Gastroesophageal sphincter (tissue), 4 donors: Measurements from ENCODE around the gene SSRP1. TPM values are rescaled to one million over a fixed set of nuclear protein-coding genes. Genes with fewer than 3 reads are reported as not detected.
"Not testable (repeated sequence)": the region's sequence is repeated elsewhere in the genome, so short reads cannot be mapped to it uniquely, and the experiment has no call there.

ENCODE experiments used
- ATAC-seq: fragments of 150-250 bp; one replicate; pipeline ENCODE4 v1.9.1; 2016; ENCODE audit warnings: mild to moderate bottlenecking, moderate library complexity
- H3K27ac ChIP-seq, 4 donors: fragments of 200-600 bp; sonication (generic) in 3 of 4; 1 replicate in 3 of 4; 2 replicates in 1 of 4; pipeline ENCODE4 v1.5.1; 2016 to 2019
- H3K27me3 ChIP-seq: fragments of 200-600 bp; sonication (generic); one replicate; pipeline ENCODE4 v1.5.1; 2019
- H3K36me3 ChIP-seq, 2 donors: fragments of 200-600 bp; sonication (generic); one replicate each; pipeline ENCODE4 v1.5.1; 2019; ENCODE audit warnings: control low read depth in 1 of 2
- H3K4me1 ChIP-seq, 3 donors: fragments of 200-600 bp; sonication (generic); 1 replicate in 2 of 3; 2 replicates in 1 of 3; pipeline ENCODE4 v1.5.1; 2016 to 2019; ENCODE audit warnings: control low read depth in 2 of 3
- H3K4me3 ChIP-seq, 2 donors: fragments of 200-600 bp; sonication (generic); one replicate each; pipeline ENCODE4 v1.5.1; 2019; ENCODE audit warnings: mild to moderate bottlenecking in 1 of 2, moderate library complexity in 1 of 2
- H3K9me3 ChIP-seq, 3 donors: fragments of 200-600 bp; sonication (generic); one replicate each; pipeline ENCODE4 v1.5.1; 2017 to 2019; ENCODE audit warnings: control low read depth in 2 of 3
- EP300 ChIP-seq: sonication (generic); formaldehyde crosslinking; IDR thresholded peaks from one replicate; pipeline ENCODE4 v1.6.1; 2017; ENCODE audit warnings: antibody characterized with exemption, mild to moderate bottlenecking
- POLR2A ChIP-seq, 2 donors: fragments of 450-650 bp; IDR thresholded peaks; one replicate each; pipeline ENCODE4 v1.6.1; 2017; ENCODE audit warnings: antibody characterized with exemption in 2 of 2, mild to moderate bottlenecking in 2 of 2, moderate library complexity in 1 of 2
- POLR2AphosphoS5 ChIP-seq: sonication (generic); formaldehyde crosslinking; IDR thresholded peaks from one replicate; pipeline ENCODE4 v1.6.1; 2017; ENCODE audit warnings: antibody characterized with exemption
- WGBS, 2 donors: methylation state at CpG; one replicate each; pipeline ENCODE4 v1.1.5; 2018; ENCODE audit warnings: low coverage in 1 of 2; 5-methylcytosine and 5-hydroxymethylcytosine counted together
- total RNA-seq, 4 donors: library from RNA; depleted of rRNA; stranded (reverse); fragments of >200 nt; gene quantifications; one replicate each; pipeline ENCODE4 v1.1.0, GENCODE V29; 2016
- TF ChIP-seq, protein P1 (sequence below), 4 experiments: fragments of 200-600 bp in 2 of 4; fragments of 450-650 bp in 2 of 4; sonication (generic) in 1 of 4; IDR thresholded peaks; one replicate each; pipeline ENCODE4 v1.5.1; 2017 to 2019; ENCODE audit warnings: antibody characterized with exemption in 4 of 4, mild to moderate bottlenecking in 2 of 4, moderate library complexity in 2 of 4

SSRP1 gene
- total RNA-seq, 4 donors from 2014 or later = 66.0 to 101 (median 79.8) TPM

DNA sequence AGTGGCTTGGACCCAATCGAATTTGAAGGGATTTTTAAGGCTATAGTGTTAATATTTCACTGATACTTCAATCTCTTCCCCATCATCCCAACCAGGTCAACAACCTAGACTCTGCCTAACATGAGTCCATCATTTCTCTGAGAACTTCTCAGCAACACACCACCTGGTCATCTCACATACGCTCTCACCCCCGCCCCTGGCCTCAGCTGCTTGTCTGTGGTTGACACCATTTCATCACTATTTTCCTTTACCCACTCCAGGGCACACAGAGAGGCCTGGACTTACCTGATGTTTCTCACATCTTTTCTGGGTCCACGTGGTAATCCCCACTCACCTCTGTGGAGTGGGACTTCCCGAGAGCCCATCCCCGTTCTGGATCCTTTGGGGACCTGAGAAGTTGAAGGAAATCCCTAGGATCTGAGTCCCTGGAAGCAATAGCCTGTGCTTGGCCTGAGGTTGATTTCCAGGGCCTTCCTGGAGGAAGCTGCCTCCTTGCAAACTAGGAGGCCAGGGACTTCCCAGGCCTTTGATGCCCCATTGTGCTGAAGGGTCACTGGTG is 5.6 kb upstream of the SSRP1 start:
- Histone ChIP-seq H3K9me3 (no peaks in the 10 kb centered on the region), H3K36me3 (no peaks in the 10 kb centered on the region), H3K4me3 (no peak overlapping the region), H3K4me1 (peaks cover 0 to 23% (median 2%) of the 10 kb centered on the region in 3 donors), H3K27ac (no peak overlapping the region), H3K27me3 (peaks cover 12% of the 10 kb centered on the region)
- WGBS, 2 donors = 76 to 77% methylated on average over 3 to 6 of the region's 6 CpGs
- TF ChIP-seq POLR2A (IDR thresholded peaks at IDR 0.05) (no peak), POLR2AphosphoS5 (no peak), EP300 (no peak)
- TF ChIP-seq, protein P1, sequence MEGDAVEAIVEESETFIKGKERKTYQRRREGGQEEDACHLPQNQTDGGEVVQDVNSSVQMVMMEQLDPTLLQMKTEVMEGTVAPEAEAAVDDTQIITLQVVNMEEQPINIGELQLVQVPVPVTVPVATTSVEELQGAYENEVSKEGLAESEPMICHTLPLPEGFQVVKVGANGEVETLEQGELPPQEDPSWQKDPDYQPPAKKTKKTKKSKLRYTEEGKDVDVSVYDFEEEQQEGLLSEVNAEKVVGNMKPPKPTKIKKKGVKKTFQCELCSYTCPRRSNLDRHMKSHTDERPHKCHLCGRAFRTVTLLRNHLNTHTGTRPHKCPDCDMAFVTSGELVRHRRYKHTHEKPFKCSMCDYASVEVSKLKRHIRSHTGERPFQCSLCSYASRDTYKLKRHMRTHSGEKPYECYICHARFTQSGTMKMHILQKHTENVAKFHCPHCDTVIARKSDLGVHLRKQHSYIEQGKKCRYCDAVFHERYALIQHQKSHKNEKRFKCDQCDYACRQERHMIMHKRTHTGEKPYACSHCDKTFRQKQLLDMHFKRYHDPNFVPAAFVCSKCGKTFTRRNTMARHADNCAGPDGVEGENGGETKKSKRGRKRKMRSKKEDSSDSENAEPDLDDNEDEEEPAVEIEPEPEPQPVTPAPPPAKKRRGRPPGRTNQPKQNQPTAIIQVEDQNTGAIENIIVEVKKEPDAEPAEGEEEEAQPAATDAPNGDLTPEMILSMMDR (IDR thresholded peaks at IDR 0.05) = no peak
- no peak for ATAC-seq

DNA sequence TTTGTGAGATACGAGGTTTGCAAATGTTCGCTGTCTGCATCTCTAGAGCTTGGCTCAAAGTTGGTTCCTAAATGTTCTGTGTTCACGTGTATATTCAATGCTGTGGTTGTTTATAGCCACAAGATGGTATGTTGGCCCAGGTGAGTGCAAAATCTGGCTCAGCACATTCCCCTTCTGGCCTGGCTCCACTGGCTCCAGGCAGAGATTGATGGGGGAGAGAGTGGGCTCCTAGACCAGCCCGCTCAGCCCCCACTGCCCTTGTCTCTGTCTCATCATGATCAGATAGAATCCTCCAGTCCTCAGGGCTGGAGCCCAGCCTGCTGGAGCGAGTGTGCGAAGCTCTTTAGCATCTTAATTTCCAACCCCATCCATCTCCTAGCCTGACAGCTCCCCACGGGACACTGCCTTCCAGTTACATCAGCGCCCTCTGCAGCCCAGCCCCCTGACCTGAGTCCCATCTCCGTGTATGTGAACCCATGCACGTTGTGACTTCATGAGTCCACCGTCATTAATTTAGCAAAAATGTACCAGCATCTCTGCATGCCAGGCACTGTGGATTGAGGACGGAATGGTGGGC is 4.4 kb upstream of the SSRP1 start:
- no peak for ATAC-seq
- no peaks in the 10 kb centered on the region for H3K36me3 ChIP-seq
- H3K9me3 ChIP-seq = no peaks in the 10 kb centered on the region
- WGBS, 2 donors = 18 to 60% methylated on average over 2 to 11 of the region's 12 CpGs
- no peak overlapping the region for H3K27ac ChIP-seq
- TF ChIP-seq, protein P1 (IDR thresholded peaks at IDR 0.05) = peak in 1 of 4 experiments; percentile 44
- TF ChIP-seq POLR2AphosphoS5 = no peak
- peaks cover 12% of the 10 kb centered on the region for H3K27me3 ChIP-seq
- H3K4me1 ChIP-seq = peaks cover 0 to 23% (median 4%) of the 10 kb centered on the region in 3 donors
- no peak overlapping the region for H3K4me3 ChIP-seq

DNA sequence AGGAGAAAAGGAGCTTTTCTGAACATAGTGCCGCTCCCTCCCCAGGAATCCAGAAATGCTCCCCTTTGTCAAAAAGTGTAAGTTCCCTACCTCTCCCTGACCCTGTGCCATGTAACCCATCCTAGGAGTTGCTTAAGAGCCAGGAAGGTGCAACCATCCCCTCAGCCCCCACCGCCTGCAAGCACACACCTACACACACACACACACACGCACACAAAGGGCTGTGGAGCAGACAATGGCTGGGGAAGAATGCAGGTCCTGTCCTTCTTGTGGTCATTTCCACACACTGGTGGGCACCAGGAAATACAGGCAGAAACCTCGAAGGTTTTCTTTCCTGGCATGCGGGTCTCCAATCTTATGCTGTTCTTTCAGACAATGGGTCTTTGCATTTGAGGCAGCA is 3.6 kb upstream of the SSRP1 start:
- no peak overlapping the region for H3K27ac ChIP-seq
- H3K9me3 ChIP-seq = no peaks in the 10 kb centered on the region
- WGBS, 2 donors = 81 to 85% methylated on average over 2 to 3 of the region's 5 CpGs
- TF ChIP-seq, protein P1 (IDR thresholded peaks at IDR 0.05) = no peak
- no peak for TF ChIP-seq POLR2A (IDR thresholded peaks at IDR 0.05)
- no peak for TF ChIP-seq POLR2AphosphoS5
- TF ChIP-seq EP300 = no peak
- H3K27me3 ChIP-seq = peaks cover 12% of the 10 kb centered on the region
- H3K36me3 ChIP-seq = no peaks in the 10 kb centered on the region
- H3K4me3 ChIP-seq = no peak overlapping the region
- H3K4me1 ChIP-seq = peaks cover 0 to 31% (median 12%) of the 10 kb centered on the region in 3 donors
- ATAC-seq = no peak

DNA sequence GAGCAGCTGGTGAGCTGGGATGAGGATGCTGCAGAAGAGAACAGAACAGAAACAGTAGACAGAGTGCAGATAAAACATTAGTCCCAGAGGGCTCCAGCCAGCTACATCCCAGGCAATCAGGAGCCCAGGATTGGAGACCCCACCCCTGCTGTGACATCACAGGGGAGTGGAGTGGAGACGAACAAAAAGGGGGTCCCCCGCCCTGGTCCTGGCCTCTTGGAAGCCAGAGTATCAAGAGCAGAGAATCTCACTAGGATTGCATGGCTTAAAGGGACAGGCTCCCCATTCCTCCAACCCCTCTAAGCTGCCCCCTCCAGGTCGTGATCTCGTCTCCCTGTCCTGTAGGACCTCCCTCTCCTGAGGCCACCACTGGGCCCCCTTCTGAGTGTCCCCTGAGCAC is 2.5 kb upstream of the SSRP1 start, which contains the start of gene P2RX3:
Gene P2RX3, plus strand, starts transcription at position 211 of the 400 bp plus-strand sequence. CDS start 199 bp downstream, outside the sequence.
- 40 to 55% methylated on average over 2 of the region's 4 CpGs for WGBS, 2 donors

DNA sequence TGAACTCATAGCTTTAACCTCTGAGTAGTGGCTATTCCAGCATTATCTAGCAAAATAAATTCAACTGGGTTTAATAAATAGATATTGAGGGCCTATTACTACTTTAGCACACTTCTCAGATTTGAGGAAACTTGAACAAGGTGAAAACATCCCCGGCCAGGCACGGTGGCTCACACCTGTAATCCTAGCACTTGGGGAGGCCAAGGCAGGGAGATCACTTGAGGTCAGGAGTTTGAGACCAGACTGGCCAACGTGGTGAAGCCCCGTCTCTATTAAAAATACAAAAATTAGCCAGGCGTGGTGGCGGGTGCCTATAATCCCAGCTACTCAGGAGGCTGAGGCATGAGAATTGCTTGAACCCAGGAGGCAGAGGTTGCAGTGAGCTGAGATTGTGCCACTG is 1.2 kb upstream of the SSRP1 start:
- 81% methylated on average over 5 of the region's 6 CpGs; no CpG with 5 or more reads in 1 of the 2 donors for WGBS, 2 donors
- not testable (repeated sequence) for H3K9me3 ChIP-seq, H3K27me3 ChIP-seq, H3K4me3 ChIP-seq, ATAC-seq
- H3K36me3 ChIP-seq = peaks cover 0 to 25% of the 10 kb centered on the region in 2 donors
- peaks cover 0 to 41% (median 14%) of the 10 kb centered on the region in 3 donors for H3K4me1 ChIP-seq
- peak overlapping the region in 1 of 4 donors; percentile 93 for H3K27ac ChIP-seq

More for the DNA sequence above, 2.5 kb upstream of the SSRP1 start, which contains the start of gene P2RX3:
- H3K9me3 ChIP-seq = no peaks in the 10 kb centered on the region
- no peak for ATAC-seq
- no peak within 1 kb of the TSS for H3K4me3 ChIP-seq
- TF ChIP-seq EP300 (no peak), POLR2AphosphoS5 (no peak), POLR2A (IDR thresholded peaks at IDR 0.05) (no peak)
- TF ChIP-seq, protein P1 (IDR thresholded peaks at IDR 0.05) = no peak
- H3K27me3 ChIP-seq = peaks cover 12% of the 10 kb centered on the region
- peaks cover 0 to 41% (median 14%) of the 10 kb centered on the region in 3 donors for H3K4me1 ChIP-seq
- no peak within 1 kb of the TSS for H3K27ac ChIP-seq
- peaks cover 0 to 12% of the 10 kb centered on the region in 2 donors for H3K36me3 ChIP-seq
